Loucy (cell line): ENCODE results near the gene TMEM87A.
"Not testable (repeated sequence)": the region's sequence is repeated elsewhere in the genome, so short reads cannot be mapped to it uniquely, and the experiment has no call there.

Experiments used
- H2AFZ ChIP-seq: fragments of 200-600 bp; sonication (generic); 2 replicates; pipeline ENCODE4 v1.6.0; 2016; ENCODE audit warnings: antibody characterized with exemption, mild to moderate bottlenecking, low read length, moderate library complexity
- H3F3A ChIP-seq: fragments of 200-600 bp; 2 replicates; pipeline ENCODE4 v1.6.0; 2016; ENCODE audit warnings: antibody characterized with exemption, low read depth, mild to moderate bottlenecking
- H3K27me3 ChIP-seq: fragments of 200-600 bp; sonication (generic); 2 replicates; pipeline ENCODE4 v1.6.1; 2014; ENCODE audit warnings: low read length, mild to moderate bottlenecking; ENCODE audit not compliant: insufficient read depth, poor library complexity, severe bottlenecking
- H3K36me3 ChIP-seq: fragments of 200-600 bp; sonication (generic); 2 replicates; pipeline ENCODE4 v1.6.1; 2016; ENCODE audit warnings: low read length; ENCODE audit not compliant: insufficient read depth
- H3K4me1 ChIP-seq: fragments of 200-600 bp; sonication (generic); 2 replicates; pipeline ENCODE4 v1.5.1; 2014; ENCODE audit warnings: low read length, mild to moderate bottlenecking; ENCODE audit not compliant: insufficient read depth, poor library complexity, severe bottlenecking
- H3K4me2 ChIP-seq: fragments of 200-600 bp; sonication (generic); 2 replicates; pipeline ENCODE4 v1.6.0; 2014; ENCODE audit warnings: antibody characterized with exemption, low read length, low read depth, mild to moderate bottlenecking; ENCODE audit not compliant: poor library complexity, severe bottlenecking
- H3K4me3 ChIP-seq: fragments of 200-600 bp; sonication (generic); 2 replicates; pipeline ENCODE4 v1.5.1; 2014; ENCODE audit warnings: low read length, mild to moderate bottlenecking, mixed read lengths; ENCODE audit not compliant: poor library complexity, severe bottlenecking
- H3K79me2 ChIP-seq: fragments of 200-600 bp; sonication (generic); 2 replicates; pipeline ENCODE4 v1.6.1; 2014; ENCODE audit warnings: low read length; ENCODE audit not compliant: insufficient read depth
- H3K9ac ChIP-seq: fragments of 200-600 bp; sonication (generic); 2 replicates; pipeline ENCODE4 v1.6.0; 2014; ENCODE audit warnings: mild to moderate bottlenecking, low read depth, low read length, moderate library complexity; ENCODE audit not compliant: poor library complexity, severe bottlenecking
- H3K9me2 ChIP-seq: fragments of 200-600 bp; sonication (generic); replicated peaks from 2 replicates; pipeline ENCODE4 v1.6.1; 2016; ENCODE audit warnings: low read depth, low read length, mixed read lengths
- H3K9me3 ChIP-seq: fragments of 200-600 bp; sonication (generic); 2 replicates; pipeline ENCODE4 v1.6.1; 2014; ENCODE audit warnings: mild to moderate bottlenecking, antibody characterized with exemption, low read length, low read depth; ENCODE audit not compliant: insufficient read depth
- H4K20me1 ChIP-seq: fragments of 200-600 bp; sonication (generic); 2 replicates; pipeline ENCODE4 v1.6.0; 2014; ENCODE audit warnings: antibody characterized with exemption, low read length, mild to moderate bottlenecking; ENCODE audit not compliant: insufficient read depth, poor library complexity, severe bottlenecking
- EZH2phosphoT487 ChIP-seq: fragments of 200-600 bp; IDR thresholded peaks from 2 replicates; pipeline ENCODE4 v1.6.1; 2018; ENCODE audit warnings: antibody characterized with exemption, mild to moderate bottlenecking, moderate library complexity, borderline replicate concordance
- TF ChIP-seq, protein P1 (sequence below): fragments of 200-600 bp; sonication (generic); conservative IDR thresholded peaks from 2 replicates; pipeline ENCODE4 v1.5.1; 2014; ENCODE audit warnings: mild to moderate bottlenecking, antibody characterized with exemption, low read length

The TMEM87A gene, protein sequence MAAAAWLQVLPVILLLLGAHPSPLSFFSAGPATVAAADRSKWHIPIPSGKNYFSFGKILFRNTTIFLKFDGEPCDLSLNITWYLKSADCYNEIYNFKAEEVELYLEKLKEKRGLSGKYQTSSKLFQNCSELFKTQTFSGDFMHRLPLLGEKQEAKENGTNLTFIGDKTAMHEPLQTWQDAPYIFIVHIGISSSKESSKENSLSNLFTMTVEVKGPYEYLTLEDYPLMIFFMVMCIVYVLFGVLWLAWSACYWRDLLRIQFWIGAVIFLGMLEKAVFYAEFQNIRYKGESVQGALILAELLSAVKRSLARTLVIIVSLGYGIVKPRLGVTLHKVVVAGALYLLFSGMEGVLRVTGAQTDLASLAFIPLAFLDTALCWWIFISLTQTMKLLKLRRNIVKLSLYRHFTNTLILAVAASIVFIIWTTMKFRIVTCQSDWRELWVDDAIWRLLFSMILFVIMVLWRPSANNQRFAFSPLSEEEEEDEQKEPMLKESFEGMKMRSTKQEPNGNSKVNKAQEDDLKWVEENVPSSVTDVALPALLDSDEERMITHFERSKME

DNA sequence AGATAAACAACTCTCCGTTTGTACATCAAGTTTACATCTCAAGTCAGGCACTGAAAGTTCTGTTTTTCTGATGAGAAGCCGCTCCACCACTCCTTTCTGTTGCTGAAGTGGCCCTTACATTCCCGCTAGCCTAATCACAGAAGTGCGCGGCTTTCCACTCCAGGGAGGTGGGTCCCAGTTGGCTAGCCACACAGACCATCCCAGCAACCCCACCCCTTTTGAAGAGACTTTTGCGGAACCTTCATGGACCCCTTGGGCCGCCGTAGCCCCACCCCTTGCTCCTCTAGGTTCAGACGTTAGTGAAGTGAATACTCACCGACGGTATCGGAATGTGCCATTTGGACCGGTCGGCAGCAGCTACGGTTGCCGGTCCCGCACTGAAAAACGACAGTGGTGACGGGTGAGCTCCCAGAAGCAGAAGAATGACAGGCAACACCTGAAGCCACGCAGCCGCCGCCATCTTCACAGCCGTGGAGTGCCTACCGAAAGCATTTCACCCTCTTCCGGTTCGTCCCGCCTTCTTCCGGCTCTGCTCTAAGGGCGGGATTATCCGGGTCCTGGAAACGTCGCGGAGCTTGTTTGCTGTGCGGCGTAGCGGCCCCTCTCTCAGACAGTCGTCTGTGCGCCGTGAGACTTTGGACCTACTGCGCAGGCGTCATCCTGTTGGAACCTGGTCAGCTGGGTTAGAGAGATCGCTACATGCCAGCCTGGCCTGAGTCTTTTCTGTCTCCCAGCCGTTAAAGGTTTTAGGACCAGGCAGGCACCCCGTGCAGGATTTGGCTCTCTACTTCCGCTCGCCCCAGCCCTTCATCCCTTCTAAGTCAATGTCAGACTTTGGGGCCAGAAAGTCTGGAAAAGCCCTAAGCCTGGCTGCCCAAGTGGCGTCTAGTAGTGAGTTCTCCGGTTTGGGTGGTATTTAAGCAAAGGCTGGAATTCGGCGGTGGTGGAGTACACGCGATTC, at the start of gene TMEM87A, which contains the start of gene GANC:
Gene TMEM87A, minus strand, starts transcription at position 495 of the 961 bp plus-strand sequence. Its CDS starts 35 bp downstream, at position 460.
Gene GANC, plus strand, starts transcription at position 263 of the 961 bp plus-strand sequence. CDS start 1,281 bp downstream, outside the sequence.
- Histone ChIP-seq H4K20me1 (peaks cover 30% of the 10 kb centered on the region), H3K9me3 (no peaks in the 10 kb centered on the region), H3K36me3 (no peaks in the 10 kb centered on the region), H3F3A (no peaks in the 10 kb centered on the region), H3K4me1 (peaks cover 54% of the 10 kb centered on the region), H3K4me3 (peak within 1 kb of the TSS; percentile 88), H3K79me2 (peaks cover 59% of the 10 kb centered on the region), H3K4me2 (peak within 1 kb of the TSS; percentile 90), H2AFZ (peak within 1 kb of the TSS; percentile 85), H3K9me2 (no peaks in the 10 kb centered on the region), H3K9ac (peak within 1 kb of the TSS; percentile 92), H3K27me3 (no peaks in the 10 kb centered on the region)
- TF ChIP-seq EZH2phosphoT487, result no peak

DNA sequence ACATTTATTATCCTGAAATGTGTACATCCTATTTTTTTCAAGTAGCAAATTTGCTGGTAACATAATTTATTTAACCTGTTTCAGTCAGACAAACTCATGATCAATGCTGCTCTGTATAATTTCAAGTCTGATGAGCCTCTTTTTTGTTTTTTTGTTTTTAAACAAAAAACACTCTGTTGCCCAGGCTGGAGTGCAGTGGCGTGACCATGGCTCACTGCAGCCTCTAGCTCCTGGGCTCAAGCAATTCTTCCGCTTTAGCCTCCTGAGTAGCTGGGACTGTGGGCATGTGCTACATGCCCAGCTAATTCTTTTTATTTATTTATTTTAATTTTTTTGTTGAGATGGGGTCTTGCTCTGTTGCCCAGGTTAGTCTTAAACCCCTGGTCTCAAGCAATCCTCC, 46.0 kb upstream of the TMEM87A start:
- Histone ChIP-seq H3K9me3 (no peaks in the 10 kb centered on the region), H3K9me2 (no peaks in the 10 kb centered on the region), H3F3A (no peaks in the 10 kb centered on the region), H3K27me3 (no peaks in the 10 kb centered on the region), H3K79me2 (no peaks in the 10 kb centered on the region), H3K9ac (no peak overlapping the region), H3K36me3 (no peaks in the 10 kb centered on the region), H2AFZ (no peak overlapping the region), H4K20me1 (no peaks in the 10 kb centered on the region), H3K4me2 (no peak overlapping the region), H3K4me3 (no peak overlapping the region), H3K4me1 (no peaks in the 10 kb centered on the region)
- no peak for TF ChIP-seq EZH2phosphoT487
- TF ChIP-seq, protein P1, sequence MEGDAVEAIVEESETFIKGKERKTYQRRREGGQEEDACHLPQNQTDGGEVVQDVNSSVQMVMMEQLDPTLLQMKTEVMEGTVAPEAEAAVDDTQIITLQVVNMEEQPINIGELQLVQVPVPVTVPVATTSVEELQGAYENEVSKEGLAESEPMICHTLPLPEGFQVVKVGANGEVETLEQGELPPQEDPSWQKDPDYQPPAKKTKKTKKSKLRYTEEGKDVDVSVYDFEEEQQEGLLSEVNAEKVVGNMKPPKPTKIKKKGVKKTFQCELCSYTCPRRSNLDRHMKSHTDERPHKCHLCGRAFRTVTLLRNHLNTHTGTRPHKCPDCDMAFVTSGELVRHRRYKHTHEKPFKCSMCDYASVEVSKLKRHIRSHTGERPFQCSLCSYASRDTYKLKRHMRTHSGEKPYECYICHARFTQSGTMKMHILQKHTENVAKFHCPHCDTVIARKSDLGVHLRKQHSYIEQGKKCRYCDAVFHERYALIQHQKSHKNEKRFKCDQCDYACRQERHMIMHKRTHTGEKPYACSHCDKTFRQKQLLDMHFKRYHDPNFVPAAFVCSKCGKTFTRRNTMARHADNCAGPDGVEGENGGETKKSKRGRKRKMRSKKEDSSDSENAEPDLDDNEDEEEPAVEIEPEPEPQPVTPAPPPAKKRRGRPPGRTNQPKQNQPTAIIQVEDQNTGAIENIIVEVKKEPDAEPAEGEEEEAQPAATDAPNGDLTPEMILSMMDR, result no peak

DNA sequence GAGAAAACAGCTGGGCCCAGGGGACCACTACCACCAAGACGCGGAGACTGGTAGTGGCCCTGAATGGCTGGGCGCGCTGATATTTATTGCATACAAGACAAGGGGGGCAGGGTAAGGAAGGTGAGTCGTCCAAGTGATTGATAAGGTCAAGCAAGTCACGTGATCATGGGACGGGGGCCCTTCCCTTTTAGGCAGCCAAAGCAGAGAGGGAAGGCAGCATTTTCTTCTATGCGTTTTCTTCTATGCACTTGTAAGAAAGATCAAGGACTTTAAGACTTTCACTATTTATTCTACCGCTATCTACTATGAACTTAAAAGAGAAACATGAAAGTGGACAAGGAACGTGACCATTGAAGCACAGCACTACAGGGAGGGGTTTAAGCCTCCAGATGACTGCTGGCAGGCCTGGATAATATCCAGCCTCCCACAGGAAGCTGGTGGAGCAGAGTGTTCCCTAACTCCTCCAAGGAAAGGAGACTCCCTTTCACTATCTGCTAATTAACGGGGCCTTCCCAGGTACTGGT, 43.1 kb upstream of the TMEM87A start:
- H3K27me3 ChIP-seq, H3K36me3 ChIP-seq, H4K20me1 ChIP-seq, H3K4me2 ChIP-seq, H3K9ac ChIP-seq, H2AFZ ChIP-seq, H3K4me3 ChIP-seq, H3K9me3 ChIP-seq, H3K4me1 ChIP-seq, H3K9me2 ChIP-seq, H3F3A ChIP-seq, H3K79me2 ChIP-seq: not testable (repeated sequence)

DNA sequence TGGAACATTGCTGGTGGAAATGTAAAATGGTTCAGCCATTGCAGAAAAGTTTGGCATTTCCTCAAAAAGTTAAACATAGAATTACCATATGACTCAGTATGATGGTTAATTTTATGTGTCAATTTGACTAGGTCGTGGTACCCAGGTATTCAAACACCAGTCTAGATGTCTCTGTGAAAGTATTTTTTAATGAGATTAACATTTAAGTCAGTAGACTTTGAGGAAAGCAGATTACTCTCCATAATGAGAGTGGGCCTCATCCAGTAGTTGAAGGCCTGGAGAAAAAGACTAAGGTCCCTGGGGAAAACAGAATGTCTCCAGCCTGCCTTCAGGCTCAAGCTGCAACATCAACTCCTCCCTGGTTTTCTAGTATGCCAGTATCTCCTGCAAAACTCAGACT, 42.3 kb upstream of the TMEM87A start:
- Histone ChIP-seq H3K9me3 (no peaks in the 10 kb centered on the region), H4K20me1 (no peaks in the 10 kb centered on the region), H3K4me1 (no peaks in the 10 kb centered on the region), H3K9me2 (no peaks in the 10 kb centered on the region), H3K36me3 (no peaks in the 10 kb centered on the region), H2AFZ (no peak overlapping the region), H3K9ac (no peak overlapping the region), H3K27me3 (no peaks in the 10 kb centered on the region), H3F3A (no peaks in the 10 kb centered on the region), H3K4me2 (no peak overlapping the region), H3K4me3 (no peak overlapping the region), H3K79me2 (no peaks in the 10 kb centered on the region)
- no peak for TF ChIP-seq EZH2phosphoT487
- TF ChIP-seq, protein P1, result no peak
